Skin of body (tissue), 2 donors: ENCODE data around the gene MNX1. TPM values are rescaled to one million over a fixed set of nuclear protein-coding genes. Genes with fewer than 3 reads are reported as not detected.

Source experiments
- DNase-seq: peaks from one replicate; lab custom pipeline; 2025; lab: John Stamatoyannopoulos, UW
- total RNA-seq: library from RNA; depleted of rRNA; stranded (reverse); fragments of >200 nt; gene quantifications from one replicate; pipeline ENCODE4 v1.2.3, GENCODE V29; 2014

Gene MNX1
- total RNA-seq, 1 donor from 2014 or later: not detected

DNA sequence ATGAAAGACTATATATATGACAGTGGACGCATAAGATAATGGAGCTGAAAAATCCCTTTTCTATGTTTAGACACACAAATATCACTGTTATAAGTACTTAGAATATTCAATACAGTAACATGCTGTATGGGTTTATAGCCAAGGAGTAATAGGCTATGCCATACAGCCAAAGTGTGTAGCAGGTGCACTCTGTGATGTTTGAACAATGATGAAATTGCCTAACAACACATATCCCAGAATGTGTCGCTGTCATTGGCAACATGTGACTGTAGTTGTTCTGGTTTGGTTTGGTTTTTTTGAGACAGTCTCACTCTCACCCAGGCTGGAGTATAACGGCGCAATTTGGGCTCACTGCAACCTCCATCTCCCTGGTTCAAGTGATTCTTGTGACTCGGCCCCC lies 34.8 kb downstream of the MNX1 start:
- DNase-seq: no peak

DNA sequence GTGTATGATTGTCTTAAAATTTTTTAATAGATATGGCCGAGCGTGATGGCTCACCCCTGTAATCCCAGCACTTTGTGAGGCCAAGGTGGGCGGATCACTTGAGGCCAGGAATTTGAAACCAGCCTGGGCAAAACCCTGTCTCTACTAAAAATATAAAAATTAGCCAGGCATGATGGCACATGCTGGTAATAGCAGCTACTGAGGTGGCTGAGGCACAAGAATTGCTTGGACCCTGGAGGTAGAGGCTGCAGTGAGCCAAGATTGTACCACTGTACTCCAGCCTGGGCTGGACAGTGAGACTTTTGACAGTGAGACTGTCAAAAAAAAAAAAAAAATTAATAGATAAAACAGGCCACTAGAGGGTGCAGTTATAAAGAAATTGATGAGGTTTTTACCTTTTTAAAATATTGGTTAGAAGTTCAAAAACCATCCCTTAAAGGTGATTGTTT lies 40.5 kb downstream of the MNX1 start:
- no peak for DNase-seq

DNA sequence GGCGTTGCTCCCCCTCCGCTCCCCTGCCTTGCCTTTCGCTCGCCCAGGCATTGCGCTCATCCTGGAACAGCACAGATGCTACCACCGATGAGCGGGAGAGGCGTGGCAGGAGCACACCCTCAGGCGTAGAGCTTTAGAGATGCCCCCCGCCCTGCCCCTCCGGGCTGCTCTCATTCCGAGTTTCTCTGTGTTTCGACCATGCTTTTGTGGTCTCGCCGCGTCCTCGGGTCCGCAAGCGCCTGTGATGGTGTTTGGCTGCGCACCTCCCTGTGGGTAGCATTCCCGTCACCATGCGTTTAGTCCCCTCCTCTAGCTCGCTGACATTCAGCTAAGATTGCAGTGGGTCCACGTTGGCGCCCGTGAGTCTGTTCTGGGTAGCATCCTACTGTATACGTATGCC lies 42.3 kb downstream of the MNX1 start:
- no peak for DNase-seq

GRCh38 chr7:156966387-156966786 lies 44.1 kb downstream of the MNX1 start:
- no peak for DNase-seq

DNA sequence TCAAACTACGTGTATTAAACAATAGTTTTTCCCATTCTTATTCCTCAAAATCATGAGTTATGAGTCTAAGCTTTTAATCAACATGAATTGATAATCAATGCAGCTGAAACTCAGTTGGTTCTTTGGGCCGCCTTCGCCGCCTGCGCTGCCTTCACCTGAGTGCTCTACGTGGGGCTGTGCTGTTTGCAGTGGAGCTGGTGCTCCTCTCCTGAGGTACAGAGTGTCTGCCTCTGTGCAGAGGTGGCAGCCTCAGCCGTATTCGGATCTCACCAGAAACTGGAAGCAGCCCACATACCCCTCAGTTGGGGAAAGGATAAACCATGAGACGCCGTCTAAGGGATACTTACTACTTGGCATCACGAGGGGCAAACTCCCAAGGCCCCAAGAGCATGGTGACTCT lies 45.5 kb downstream of the MNX1 start:
- no peak for DNase-seq

DNA sequence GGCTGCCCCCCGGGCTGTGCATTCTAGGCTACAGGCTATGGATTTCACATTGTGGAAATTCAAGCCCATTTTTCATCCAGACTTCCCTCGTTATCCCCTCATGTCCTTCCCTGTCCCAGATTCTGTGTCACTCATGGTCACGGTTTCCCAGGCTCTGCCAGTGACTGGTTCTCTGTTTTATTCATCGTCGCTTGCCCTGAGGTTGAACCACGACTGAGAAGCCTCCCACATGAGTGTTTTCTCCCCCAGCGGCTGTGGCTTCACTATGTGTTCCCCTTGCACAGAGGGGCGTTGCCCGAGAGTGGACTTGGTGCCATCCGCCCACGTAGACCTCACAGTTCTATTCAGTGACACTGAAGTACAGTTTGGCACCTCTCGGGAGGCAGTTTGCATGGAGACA lies 47.0 kb downstream of the MNX1 start:
- DNase-seq: no peak

- DNase-seq: no peak
These were observed 47.6 kb downstream of the MNX1 start for GRCh38 chr7:156962897-156963296.

DNA sequence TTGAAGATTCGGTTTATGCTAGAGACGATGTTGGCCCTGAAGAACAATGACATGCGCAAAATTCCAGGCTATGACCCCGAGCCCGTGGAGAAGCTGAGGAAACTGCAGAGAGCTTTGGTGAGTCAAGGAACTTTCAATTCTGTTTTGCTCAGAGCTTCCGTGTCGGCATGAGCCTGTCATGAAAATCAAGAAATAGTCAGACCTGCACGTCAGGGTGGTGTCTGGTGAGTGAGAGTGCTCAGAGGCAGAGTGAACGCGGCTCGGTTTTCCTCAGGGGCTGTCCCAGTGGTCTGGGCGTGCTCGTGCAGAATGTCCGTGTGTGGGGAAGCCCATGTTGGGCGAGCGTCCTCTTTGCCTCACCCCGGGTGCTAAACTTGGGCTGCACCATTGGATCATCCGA lies 48.3 kb downstream of the MNX1 start:
- no peak for DNase-seq

- DNase-seq: no peak
These were observed 53.7 kb downstream of the MNX1 start for GRCh38 chr7:156956727-156957126.

DNA sequence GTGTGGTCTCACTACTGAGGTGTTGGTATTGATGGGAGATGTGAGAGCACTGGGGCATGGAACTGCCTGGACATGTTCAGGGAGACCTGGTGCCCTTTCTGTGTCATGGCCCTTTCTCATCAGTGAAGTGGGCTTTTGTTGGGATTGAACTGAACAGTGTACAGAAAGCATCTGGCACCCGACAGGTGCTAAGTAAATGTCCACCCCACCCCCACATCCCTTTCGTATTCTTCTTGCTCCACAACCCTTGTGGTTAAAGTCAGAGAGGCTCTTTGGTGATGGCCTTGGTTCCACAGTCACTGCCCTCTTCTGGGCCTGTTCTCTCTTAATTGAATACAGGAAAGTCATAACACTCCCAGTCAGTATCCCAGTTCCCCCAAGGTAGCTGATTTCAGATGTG lies 55.5 kb downstream of the MNX1 start:
- DNase-seq: no peak

Other genes with a start within 250 kb of the MNX1 start
- 70.7 TPM for gene LMBR1, start 117.5 kb downstream of the MNX1 start, total RNA-seq
- gene NOM1, start 61.0 kb downstream of the MNX1 start, total RNA-seq: 29.6 TPM
- gene UBE3C, start 128.3 kb upstream of the MNX1 start, total RNA-seq: 77.1 TPM